Thyroid gland (tissue), 4 donors: ENCODE results near the gene SULT1A3.

Experiments used
- CTCF ChIP-seq, 6 experiments: fragments of 200-600 bp in 3 of 6; fragments of 450-650 bp in 3 of 6; sonication (generic) in 3 of 6; IDR thresholded peaks; one replicate each; pipeline ENCODE4 v1.5.1; 2016 to 2019; ENCODE audit warnings: antibody characterized with exemption in 6 of 6, mild to moderate bottlenecking in 2 of 6, inconsistent platforms in 1 of 6, moderate library complexity in 1 of 6
- POLR2A ChIP-seq, 2 donors: fragments of 450-650 bp; IDR thresholded peaks; one replicate each; pipeline ENCODE4 v1.6.1; 2017; ENCODE audit warnings: antibody characterized with exemption in 2 of 2, mild to moderate bottlenecking in 2 of 2, moderate library complexity in 1 of 2

DNA sequence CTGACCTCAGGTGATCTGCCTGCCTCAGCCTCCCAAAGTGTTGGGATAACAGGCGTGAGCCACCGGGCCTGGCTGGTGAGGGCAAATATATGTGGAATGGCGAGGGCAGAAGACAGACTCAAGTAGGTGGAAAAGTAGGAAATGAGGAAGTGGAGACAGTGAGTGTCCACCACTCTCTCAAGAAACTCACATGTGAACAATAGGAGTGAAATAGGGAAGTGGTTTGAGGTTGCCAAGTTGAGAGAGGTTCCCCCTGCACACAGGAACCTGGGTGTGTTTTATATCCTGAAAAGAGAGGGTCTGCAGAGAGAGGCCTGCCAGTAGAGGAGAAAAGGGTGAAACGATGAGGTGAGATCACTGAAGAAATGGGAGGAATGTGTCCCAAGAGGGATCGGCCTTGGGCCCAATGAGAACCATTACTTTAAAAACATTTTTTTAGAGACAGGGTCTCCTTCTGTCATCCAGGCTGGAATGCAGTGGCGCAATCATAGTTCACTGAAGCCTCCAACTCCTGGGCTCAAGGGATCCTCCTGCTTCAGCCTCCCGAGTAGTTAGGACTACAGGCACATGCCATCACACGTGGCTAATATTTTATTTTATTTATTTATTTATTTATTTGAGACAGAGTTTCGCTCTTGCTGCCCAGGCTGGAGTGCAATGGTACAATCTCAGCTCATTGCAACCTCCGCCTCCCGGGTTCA, 32.7 kb upstream of the SULT1A3 start:
- TF ChIP-seq CTCF (IDR thresholded peaks at IDR 0.05): no peak
- TF ChIP-seq POLR2A (IDR thresholded peaks at IDR 0.05): no peak
